ENCODE results near the gene PXDN. TPM values are rescaled to one million over a fixed set of nuclear protein-coding genes. Genes with fewer than 3 reads are reported as not detected.

PXDN gene
- total RNA-seq, 2 donors from 2014 or later: not detected

DNA sequence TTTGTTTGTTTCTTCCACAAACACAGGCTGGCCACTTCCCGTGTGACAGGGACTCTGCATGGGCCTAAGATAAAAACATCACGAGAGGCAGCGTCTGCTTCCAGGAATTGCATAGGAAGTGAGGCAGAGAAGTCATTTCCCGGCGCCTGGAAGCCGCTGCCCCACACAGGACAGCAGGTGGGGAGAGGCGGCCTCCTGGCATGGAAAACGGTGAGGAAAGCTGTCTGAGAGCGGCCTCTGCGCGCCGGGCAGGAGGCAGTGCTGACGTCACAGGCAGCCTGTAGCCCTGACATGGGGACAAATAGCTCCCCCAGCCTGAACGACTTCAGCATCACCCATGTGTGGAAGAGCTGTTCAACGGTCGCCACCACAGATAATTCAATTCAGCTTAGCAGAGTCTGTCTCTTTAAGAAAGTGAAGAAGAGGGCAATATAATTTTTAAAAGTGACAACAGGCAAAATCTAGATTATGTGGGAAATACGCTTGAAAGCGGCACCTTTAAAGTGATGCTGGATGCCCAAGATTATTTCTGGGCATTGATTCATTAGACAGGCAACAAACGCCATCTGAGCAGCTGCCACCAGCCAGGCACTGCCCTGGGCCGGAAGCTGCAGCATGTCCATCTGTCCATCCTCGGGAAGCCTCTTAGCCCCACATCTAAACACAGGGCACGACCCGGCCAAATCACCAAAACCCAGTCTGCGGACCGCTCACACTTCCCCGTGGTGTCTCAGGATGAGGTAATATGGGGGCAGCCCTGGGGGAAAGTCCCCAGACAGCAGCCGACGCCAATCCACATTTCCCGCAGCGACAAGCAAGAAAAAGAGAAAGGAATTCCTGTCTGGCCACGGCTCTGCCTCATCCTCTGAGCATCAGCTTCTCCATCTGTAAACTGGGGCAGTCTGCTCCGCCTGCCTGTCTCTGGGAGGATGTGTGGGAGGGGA lies 138.9 kb downstream of the PXDN start:
- Mint-ChIP-seq H3K4me3 (no peak overlapping the region), H3K27me3 (peaks cover 3% of the 10 kb centered on the region), H3K36me3 (ENCODE audit: low read depth) (no peaks in the 10 kb centered on the region), H3K4me1 (no peaks in the 10 kb centered on the region), H3K9me3 (no peaks in the 10 kb centered on the region), H3K27ac (no peak overlapping the region)
- ATAC-seq (replicated peaks): no peak

DNA sequence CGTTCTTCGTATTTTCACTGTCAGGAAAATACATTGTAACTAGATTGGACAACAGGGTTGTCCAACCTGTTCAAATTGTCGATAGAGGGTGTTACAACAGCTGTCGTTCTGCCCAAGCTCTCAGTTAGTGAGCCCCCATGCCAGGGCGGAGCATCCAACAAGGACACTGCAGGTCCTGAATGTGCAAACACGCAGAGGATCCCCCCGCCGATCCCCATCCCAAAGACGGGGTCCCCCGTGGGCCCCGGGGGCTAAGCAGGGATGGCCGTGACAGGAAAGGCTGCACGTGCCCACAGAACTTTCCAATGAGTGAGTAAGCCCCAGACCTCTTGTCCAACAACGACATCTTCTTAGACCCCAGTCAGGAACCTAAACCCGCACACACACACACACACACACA lies 140.8 kb downstream of the PXDN start:
- peaks cover 3% of the 10 kb centered on the region for H3K27me3 Mint-ChIP-seq
- H3K36me3 Mint-ChIP-seq (ENCODE audit: low read depth): no peaks in the 10 kb centered on the region
- no peak overlapping the region for H3K4me3 Mint-ChIP-seq
- no peak for ATAC-seq (replicated peaks)
- H3K9me3 Mint-ChIP-seq: no peaks in the 10 kb centered on the region
- H3K4me1 Mint-ChIP-seq: no peaks in the 10 kb centered on the region
- H3K27ac Mint-ChIP-seq: no peak overlapping the region

DNA sequence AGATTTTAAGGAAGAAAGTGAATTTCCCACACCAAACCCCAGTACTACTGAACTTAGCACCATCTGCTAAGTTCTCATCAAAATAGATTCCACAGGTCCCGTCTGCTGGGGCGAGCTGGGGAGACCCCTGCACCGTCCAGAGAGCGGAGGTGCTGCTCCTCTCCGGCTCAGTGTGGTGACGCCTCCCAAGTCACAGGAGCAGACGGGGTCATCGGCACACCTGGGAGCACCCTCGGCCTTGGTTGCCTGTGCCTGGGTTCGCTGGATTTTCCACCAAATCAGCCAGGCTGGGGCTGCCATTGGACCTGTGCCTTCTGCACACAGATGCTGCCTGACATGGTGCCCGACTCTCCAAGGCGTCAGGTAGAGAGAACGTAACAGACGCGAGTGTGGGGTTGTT lies 141.3 kb downstream of the PXDN start:
- Mint-ChIP-seq H3K27ac (no peak overlapping the region), H3K4me3 (no peak overlapping the region), H3K27me3 (peaks cover 3% of the 10 kb centered on the region), H3K4me1 (no peaks in the 10 kb centered on the region), H3K36me3 (ENCODE audit: low read depth) (no peaks in the 10 kb centered on the region), H3K9me3 (no peaks in the 10 kb centered on the region)
- no peak for ATAC-seq (replicated peaks)

DNA sequence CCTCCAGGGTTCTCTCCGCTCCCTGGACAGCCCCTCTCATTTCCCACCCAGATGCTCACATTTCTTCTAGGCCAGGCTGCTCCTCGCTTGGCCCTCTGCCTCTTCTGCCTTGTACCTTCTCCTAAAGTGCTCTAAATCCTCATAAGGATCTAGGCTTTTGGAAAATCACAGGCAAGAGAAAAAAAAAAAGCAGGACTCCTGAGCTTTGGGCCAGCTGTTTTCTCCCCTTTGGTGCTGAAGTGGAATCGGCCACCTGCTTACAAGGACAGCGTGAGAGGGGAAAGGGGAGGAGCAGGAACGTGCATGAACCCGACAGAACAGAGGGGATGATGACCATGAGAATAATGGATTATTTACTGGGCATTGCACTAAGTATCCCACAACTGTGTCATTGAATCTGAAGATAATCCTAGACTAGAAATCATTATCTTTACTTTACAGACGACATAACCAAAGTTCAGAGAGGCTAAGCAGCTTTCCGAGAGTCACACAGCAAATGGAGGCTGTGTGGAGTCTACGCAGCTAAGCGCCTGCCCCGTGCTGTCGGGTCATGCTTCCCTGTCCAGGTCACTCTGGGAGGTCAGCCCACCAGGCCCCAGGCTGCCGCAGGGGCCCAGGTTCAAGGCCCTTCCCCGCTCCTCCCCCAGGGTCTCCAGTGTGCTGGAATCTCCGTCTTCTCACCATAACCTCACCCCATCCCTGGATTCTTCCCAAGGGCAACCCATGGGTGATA lies 141.9 kb downstream of the PXDN start:
- Mint-ChIP-seq H3K27ac (no peak overlapping the region), H3K36me3 (ENCODE audit: low read depth) (no peaks in the 10 kb centered on the region), H3K9me3 (no peaks in the 10 kb centered on the region), H3K4me3 (no peak overlapping the region), H3K4me1 (no peaks in the 10 kb centered on the region), H3K27me3 (peaks cover 3% of the 10 kb centered on the region)
- ATAC-seq (replicated peaks): no peak

GRCh38 chr2:1601471-1602277 lies 142.6 kb downstream of the PXDN start:
- ATAC-seq (replicated peaks): no peak
- Mint-ChIP-seq H3K27me3 (no peaks in the 10 kb centered on the region), H3K4me1 (no peaks in the 10 kb centered on the region), H3K36me3 (ENCODE audit: low read depth) (no peaks in the 10 kb centered on the region), H3K4me3 (no peak overlapping the region), H3K27ac (no peak overlapping the region), H3K9me3 (no peaks in the 10 kb centered on the region)

DNA sequence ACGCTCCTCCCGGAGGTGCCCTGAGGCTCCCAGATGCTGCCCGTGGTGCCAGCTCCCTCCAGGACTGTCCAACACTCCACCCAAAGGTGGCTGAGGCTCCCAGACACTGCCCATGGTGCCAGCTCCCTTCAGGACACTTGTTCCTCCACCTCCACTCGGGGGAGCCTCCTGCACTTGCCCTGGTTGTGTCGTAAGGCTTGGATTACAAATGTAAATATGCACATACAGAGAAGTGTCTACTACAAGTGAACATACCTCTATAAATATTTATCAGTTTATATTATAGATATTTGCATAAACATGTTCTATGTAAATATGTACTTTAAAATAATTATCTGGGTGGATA lies 143.3 kb downstream of the PXDN start:
- H3K4me1 Mint-ChIP-seq: no peaks in the 10 kb centered on the region
- ATAC-seq (replicated peaks): no peak
- no peak overlapping the region for H3K27ac Mint-ChIP-seq
- H3K9me3 Mint-ChIP-seq: no peaks in the 10 kb centered on the region
- no peak overlapping the region for H3K4me3 Mint-ChIP-seq
- no peaks in the 10 kb centered on the region for H3K36me3 Mint-ChIP-seq (ENCODE audit: low read depth)
- no peaks in the 10 kb centered on the region for H3K27me3 Mint-ChIP-seq

DNA sequence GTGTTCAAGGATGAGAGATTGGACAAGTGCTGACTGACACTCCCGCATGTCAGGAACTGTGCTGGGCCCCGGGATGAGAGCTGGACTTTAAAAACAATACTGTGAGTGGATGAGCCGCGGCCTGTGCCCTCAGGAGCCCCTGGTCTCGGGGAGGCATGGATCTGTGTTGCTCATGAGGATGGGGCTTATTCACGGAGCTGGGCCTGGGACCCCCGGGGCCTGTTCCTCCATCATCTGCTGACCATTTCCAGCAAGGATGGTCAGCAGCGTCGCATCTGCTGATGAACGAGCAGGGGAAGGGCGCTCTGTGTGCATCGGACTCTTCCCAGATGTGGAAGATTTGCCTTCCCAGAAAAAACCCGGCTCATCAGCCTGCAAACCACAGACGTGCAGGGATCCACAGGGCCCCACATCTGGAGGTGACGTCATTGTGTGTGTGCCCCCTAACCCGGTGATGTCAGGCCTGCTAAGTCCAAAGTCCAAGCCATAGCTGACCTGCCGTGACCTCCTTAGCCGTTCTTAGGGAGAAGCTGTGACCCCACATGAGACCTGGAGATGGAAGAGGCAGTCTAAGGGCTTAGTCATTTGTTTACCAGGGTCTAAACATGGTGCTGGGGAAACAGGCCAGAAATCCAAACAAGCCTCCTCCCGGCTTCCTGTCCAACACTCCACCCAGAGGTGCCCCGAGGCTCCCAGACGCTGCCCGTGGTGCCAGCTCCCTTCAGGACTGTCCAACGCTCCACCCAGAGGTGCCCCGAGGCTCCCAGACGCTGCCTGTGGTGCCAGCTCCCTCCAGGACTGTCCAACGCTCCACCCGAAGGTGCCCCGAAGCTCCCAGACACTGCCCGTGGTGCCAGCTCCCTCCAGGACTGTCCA lies 143.9 kb downstream of the PXDN start:
- no peaks in the 10 kb centered on the region for H3K27me3 Mint-ChIP-seq
- H3K4me3 Mint-ChIP-seq: no peak overlapping the region

DNA sequence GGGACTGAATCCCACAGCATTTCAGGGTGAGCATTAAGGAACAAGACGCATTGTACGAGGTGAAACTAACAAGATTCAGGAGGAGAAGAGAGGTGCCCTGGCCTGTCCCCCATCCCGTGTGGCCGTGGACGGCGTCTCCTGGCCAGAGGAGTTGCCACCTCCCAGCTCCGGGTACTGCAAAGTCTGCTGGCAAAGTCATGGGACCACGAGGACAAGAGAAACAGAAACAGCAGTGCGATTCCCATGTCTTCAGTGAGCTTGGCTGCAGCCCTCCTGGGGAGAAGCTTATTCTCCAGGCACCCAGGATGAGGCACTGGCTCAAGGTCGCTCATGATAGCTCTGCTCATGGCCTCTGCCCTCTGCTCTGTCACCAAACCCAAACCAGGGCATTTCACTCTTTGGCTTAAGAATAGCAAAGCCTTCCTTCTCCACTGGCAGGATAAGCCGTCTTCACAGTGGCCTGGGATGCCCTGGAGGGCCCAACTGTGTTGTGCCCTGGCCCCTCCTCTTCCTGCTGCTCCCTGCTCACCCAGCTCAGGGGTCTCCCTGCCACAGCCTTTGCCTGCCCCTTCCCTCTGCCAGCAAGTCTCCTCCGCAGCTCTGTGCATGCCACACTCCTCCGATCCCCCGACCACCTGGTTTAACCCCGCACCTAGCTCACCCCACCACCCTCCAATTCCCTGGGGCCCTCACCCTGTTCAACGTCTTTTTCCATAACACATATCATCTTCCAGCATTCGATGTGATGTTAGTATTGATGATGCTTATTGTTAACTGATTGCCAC lies 144.8 kb downstream of the PXDN start:
- no peaks in the 10 kb centered on the region for H3K36me3 Mint-ChIP-seq (ENCODE audit: low read depth)
- ATAC-seq (replicated peaks): no peak
- no peaks in the 10 kb centered on the region for H3K4me1 Mint-ChIP-seq
- H3K27me3 Mint-ChIP-seq: no peaks in the 10 kb centered on the region
- H3K27ac Mint-ChIP-seq: no peak overlapping the region
- H3K9me3 Mint-ChIP-seq: no peaks in the 10 kb centered on the region
- H3K4me3 Mint-ChIP-seq: no peak overlapping the region

More for the DNA sequence above, 143.9 kb downstream of the PXDN start:
- Mint-ChIP-seq H3K27ac (no peak overlapping the region), H3K36me3 (ENCODE audit: low read depth) (no peaks in the 10 kb centered on the region), H3K4me1 (no peaks in the 10 kb centered on the region), H3K9me3 (no peaks in the 10 kb centered on the region)
- no peak for ATAC-seq (replicated peaks)

- Mint-ChIP-seq H3K4me3 (no peak overlapping the region), H3K36me3 (ENCODE audit: low read depth) (no peaks in the 10 kb centered on the region), H3K9me3 (no peaks in the 10 kb centered on the region), H3K27ac (no peak overlapping the region), H3K27me3 (no peaks in the 10 kb centered on the region), H3K4me1 (no peaks in the 10 kb centered on the region)
- no peak for ATAC-seq (replicated peaks)
These were observed 145.5 kb downstream of the PXDN start for GRCh38 chr2:1598800-1599199.

DNA sequence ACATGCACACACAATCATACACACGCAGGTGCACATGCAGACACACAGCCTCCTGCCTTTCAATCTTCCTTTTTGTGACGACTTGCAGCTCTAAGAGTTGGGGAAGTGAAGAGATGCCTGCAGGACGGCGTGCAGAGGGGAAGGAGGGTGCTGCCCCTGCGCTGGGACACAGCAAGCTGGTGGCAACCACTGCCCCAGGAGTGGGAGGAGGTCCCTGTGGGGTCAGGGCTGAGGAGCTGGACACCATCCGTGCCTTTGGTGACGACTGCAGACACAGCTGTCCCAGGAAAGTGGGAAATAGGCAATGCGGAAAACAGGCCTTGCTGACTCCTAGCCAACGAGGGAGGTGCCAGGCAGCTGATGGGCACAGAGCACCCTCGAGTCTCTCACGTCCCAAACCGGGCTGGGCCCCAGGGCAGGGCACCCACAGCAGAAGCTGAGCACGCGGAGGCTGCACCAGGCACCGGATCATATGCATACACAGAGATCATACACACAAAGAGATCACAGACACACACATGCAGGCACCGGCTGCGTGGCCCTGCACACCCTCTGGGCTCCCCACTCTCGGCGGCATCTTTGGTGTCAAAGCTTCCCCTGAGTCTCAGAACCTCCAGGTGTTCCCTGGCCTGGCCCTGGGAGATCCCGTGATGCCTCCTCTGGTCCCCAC lies 146.1 kb downstream of the PXDN start:
- H3K36me3 Mint-ChIP-seq (ENCODE audit: low read depth): no peaks in the 10 kb centered on the region
- no peak overlapping the region for H3K27ac Mint-ChIP-seq
- no peaks in the 10 kb centered on the region for H3K4me1 Mint-ChIP-seq
- no peak overlapping the region for H3K4me3 Mint-ChIP-seq
- ATAC-seq (replicated peaks): no peak
- H3K27me3 Mint-ChIP-seq: no peaks in the 10 kb centered on the region
- no peaks in the 10 kb centered on the region for H3K9me3 Mint-ChIP-seq

- Mint-ChIP-seq H3K27me3 (peaks cover 7% of the 10 kb centered on the region), H3K27ac (no peak overlapping the region), H3K36me3 (ENCODE audit: low read depth) (no peaks in the 10 kb centered on the region), H3K9me3 (no peaks in the 10 kb centered on the region), H3K4me1 (no peaks in the 10 kb centered on the region), H3K4me3 (no peak overlapping the region)
- no peak for ATAC-seq (replicated peaks)
These were observed 149.0 kb downstream of the PXDN start for GRCh38 chr2:1595274-1595673.

DNA sequence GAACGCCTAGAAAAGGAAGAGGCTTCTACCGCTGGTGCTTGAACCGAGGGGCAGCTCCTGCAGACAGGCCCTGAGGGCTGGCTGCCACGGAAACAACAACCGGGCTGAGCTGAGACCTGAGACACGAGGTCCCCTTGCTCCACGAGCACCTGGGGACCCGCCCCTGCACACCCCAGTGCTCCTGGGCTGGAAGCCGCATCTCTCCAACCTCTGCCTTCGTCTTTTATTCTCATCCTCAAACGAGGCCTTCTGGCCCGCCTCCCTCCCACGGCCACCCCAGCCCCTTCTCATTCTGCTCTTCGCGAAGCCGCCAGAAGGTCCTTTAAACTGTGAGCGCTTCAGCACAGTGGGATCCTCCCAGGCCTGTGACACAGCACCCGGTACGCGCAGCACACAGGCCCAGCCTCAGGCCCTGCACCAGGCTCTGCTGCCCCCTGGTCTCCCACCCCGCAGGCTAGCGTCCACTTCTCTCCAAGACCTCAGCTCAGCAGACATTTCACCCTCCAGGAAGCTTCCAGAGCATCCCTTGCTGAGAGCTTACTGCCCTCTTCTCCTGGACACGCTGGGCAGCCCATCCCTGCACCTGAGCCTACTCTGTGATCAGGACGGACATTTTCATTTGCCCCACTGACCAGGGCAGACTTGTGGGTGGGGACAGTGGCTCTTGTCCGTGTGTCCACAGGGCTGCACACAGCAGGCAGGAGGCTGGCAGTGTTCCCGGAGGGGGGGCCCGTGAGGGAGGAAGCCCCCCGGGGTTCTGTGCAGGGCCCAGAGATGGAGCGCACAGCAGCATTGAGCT lies 149.7 kb downstream of the PXDN start:
- Mint-ChIP-seq H3K36me3 (ENCODE audit: low read depth) (no peaks in the 10 kb centered on the region), H3K27ac (no peak overlapping the region), H3K4me1 (no peaks in the 10 kb centered on the region), H3K4me3 (no peak overlapping the region), H3K27me3 (peaks cover 7% of the 10 kb centered on the region), H3K9me3 (no peaks in the 10 kb centered on the region)
- ATAC-seq (replicated peaks): no peak
